DOHH2 (cell line): Measurements from ENCODE around the gene GNL3.

Source experiments
- H3F3A ChIP-seq: fragments of 200-600 bp; sonication (generic), shearing (Covaris generic); 2 replicates; pipeline ENCODE4 v1.6.0; 2016; ENCODE audit warnings: antibody characterized with exemption, mild to moderate bottlenecking; ENCODE audit not compliant: control insufficient read depth, insufficient read depth
- H3K27ac ChIP-seq: fragments of 200-600 bp; sonication (generic); 2 replicates; pipeline ENCODE4 v1.5.1; 2014; ENCODE audit warnings: low read depth, mild to moderate bottlenecking, low read length, moderate library complexity
- H3K27me3 ChIP-seq: fragments of 200-600 bp; sonication (generic); 2 replicates; pipeline ENCODE4 v1.6.1; 2014; ENCODE audit warnings: mild to moderate bottlenecking, low read length, mixed read lengths; ENCODE audit not compliant: control insufficient read depth
- H3K36me3 ChIP-seq: fragments of 200-600 bp; sonication (generic); 2 replicates; pipeline ENCODE4 v1.6.1; 2014; ENCODE audit warnings: mild to moderate bottlenecking, low read length, moderate library complexity, mixed read lengths; ENCODE audit not compliant: control insufficient read depth
- H3K4me1 ChIP-seq: fragments of 200-600 bp; sonication (generic); 2 replicates; pipeline ENCODE4 v1.6.1; 2014; ENCODE audit warnings: mild to moderate bottlenecking, low read length, mixed read lengths; ENCODE audit not compliant: control insufficient read depth
- H3K4me2 ChIP-seq: fragments of 200-600 bp; sonication (generic); 2 replicates; pipeline ENCODE4 v1.6.0; 2014; ENCODE audit warnings: mild to moderate bottlenecking, low read length, moderate library complexity
- H3K4me3 ChIP-seq: fragments of 200-600 bp; sonication (generic); 2 replicates; pipeline ENCODE4 v1.5.1; 2014; ENCODE audit warnings: mild to moderate bottlenecking, low read length, mixed read lengths
- H3K79me2 ChIP-seq: fragments of 200-600 bp; sonication (generic); 2 replicates; pipeline ENCODE4 v1.6.1; 2014; ENCODE audit warnings: mild to moderate bottlenecking, low read length, mixed read lengths; ENCODE audit not compliant: control insufficient read depth
- H3K9me2 ChIP-seq: fragments of 200-600 bp; sonication (generic); replicated peaks from 2 replicates; pipeline ENCODE4 v1.6.1; 2014; ENCODE audit warnings: mild to moderate bottlenecking, low read length, mixed read lengths; ENCODE audit not compliant: control insufficient read depth
- H3K9me3 ChIP-seq: fragments of 200-600 bp; sonication (generic); 2 replicates; pipeline ENCODE4 v1.6.1; 2014; ENCODE audit warnings: antibody characterized with exemption, low read length, mixed read lengths; ENCODE audit not compliant: control insufficient read depth, insufficient read depth
- H4K20me1 ChIP-seq: fragments of 200-600 bp; sonication (generic); 2 replicates; pipeline ENCODE4 v1.6.0; 2014; ENCODE audit warnings: low read depth, mild to moderate bottlenecking, antibody characterized with exemption, low read length, moderate library complexity; ENCODE audit not compliant: control insufficient read depth, insufficient read depth
- EZH2phosphoT487 ChIP-seq: fragments of 200-600 bp; sonication (generic); IDR thresholded peaks from 2 replicates; pipeline ENCODE4 v1.6.1; 2017; ENCODE audit warnings: borderline replicate concordance, mild to moderate bottlenecking, antibody characterized with exemption, low read length, moderate library complexity, mixed read lengths
- TF ChIP-seq, protein P1 (sequence below): fragments of 200-600 bp; sonication (generic); IDR thresholded peaks from one replicate; pipeline ENCODE4 v1.5.1; 2014; ENCODE audit warnings: antibody characterized with exemption, mild to moderate bottlenecking, low read depth, low read length; ENCODE audit not compliant: poor library complexity, severe bottlenecking

The GNL3 gene

DNA sequence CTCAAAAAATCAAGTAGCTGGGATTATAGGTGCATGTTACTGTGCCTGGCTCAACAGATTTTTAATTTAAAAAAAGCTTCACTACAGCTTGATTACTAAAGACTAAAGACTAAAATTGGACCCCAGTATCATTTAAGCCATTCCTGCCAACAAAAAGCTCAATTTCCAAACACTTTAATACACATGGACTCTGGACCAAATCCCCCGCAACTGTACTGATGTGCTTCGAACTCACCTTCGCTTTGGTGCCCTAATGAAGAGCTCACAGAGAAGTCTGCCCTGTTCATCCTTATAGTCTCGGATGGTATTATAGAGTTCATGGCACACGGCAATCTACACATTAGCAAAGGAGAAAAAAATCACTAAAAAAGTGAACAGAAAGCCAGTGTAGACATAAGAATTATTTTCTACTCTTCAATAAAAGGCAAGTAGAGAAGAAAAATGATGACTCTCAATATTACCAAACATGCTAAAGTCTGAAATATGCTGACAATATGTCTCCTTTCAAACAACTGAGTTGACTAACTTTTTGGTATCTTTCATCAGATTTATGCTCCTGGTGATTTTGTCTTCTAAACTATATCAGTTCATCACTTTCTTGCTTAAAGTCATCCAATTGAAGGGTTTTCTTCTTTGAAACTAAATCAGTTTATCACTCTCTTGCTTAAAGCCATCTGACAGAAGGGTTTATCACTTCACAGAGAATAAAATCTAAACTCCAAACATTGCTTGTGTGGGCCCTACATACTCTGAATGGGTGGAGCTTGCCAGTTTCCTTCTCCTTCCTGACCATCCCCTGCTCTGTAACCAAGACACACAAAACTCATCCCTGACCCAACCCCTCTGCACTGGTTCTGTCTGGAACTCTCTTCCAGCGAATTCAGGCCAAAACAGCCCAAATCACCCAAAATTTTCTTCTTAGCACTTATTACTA, 7.3 kb upstream of the GNL3 start:
- Histone ChIP-seq H3K4me2 (no peak overlapping the region), H3K9me3 (no peaks in the 10 kb centered on the region), H3K79me2 (peaks cover 50% of the 10 kb centered on the region), H3K36me3 (peaks cover 80% of the 10 kb centered on the region), H4K20me1 (no peaks in the 10 kb centered on the region), H3K4me3 (no peak overlapping the region), H3K27ac (no peak overlapping the region), H3K27me3 (no peaks in the 10 kb centered on the region), H3K4me1 (0 out of 2 replicates have a peak, but pooled peaks cover 5% of the 10 kb centered on the region), H3F3A (no peaks in the 10 kb centered on the region), H3K9me2 (no peaks in the 10 kb centered on the region)
- no peak for TF ChIP-seq EZH2phosphoT487
- TF ChIP-seq, protein P1, sequence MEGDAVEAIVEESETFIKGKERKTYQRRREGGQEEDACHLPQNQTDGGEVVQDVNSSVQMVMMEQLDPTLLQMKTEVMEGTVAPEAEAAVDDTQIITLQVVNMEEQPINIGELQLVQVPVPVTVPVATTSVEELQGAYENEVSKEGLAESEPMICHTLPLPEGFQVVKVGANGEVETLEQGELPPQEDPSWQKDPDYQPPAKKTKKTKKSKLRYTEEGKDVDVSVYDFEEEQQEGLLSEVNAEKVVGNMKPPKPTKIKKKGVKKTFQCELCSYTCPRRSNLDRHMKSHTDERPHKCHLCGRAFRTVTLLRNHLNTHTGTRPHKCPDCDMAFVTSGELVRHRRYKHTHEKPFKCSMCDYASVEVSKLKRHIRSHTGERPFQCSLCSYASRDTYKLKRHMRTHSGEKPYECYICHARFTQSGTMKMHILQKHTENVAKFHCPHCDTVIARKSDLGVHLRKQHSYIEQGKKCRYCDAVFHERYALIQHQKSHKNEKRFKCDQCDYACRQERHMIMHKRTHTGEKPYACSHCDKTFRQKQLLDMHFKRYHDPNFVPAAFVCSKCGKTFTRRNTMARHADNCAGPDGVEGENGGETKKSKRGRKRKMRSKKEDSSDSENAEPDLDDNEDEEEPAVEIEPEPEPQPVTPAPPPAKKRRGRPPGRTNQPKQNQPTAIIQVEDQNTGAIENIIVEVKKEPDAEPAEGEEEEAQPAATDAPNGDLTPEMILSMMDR, result no peak

DNA sequence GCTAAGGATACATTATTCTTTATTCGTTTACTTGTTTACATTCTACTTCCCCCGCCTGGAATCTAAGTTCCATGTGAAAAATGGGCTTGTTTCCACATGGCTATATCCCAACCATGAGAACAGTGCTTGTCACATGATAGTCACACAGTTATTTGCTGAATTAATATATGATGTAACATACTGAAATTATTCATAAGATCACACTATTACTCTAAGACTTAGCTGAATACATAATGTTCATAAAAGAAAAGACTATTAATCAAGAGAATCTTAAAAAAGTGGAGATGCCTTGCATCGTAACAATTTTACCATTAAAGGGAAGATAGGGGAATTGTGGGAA, 6.7 kb upstream of the GNL3 start:
- Histone ChIP-seq H3K4me1 (peaks cover 11% of the 10 kb centered on the region), H3K4me2 (no peak overlapping the region), H4K20me1 (no peaks in the 10 kb centered on the region), H3F3A (no peaks in the 10 kb centered on the region), H3K27ac (no peak overlapping the region), H3K79me2 (peaks cover 57% of the 10 kb centered on the region), H3K4me3 (no peak overlapping the region), H3K27me3 (no peaks in the 10 kb centered on the region), H3K9me3 (no peaks in the 10 kb centered on the region), H3K36me3 (peaks cover 83% of the 10 kb centered on the region), H3K9me2 (no peaks in the 10 kb centered on the region)
- no peak for TF ChIP-seq EZH2phosphoT487
- TF ChIP-seq, protein P1, result no peak

DNA sequence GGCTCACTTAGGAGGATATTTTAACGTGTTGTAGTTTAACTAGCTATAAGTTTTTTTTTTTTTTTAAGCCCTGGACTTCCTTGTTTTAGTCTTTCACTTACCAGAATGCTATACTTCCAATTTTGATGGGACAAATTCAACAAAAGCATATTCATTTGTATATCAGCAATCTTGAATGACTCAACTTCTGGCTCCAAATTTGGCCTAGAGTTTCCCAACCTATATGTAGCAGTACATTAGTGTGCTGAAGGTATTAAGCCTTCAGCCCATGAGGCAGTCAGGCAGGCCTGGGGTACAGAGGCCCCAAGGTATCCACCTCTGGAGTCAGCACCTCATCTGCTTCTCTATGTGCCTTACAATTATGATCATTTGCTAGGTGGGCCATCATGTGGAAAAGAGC, 6.0 kb upstream of the GNL3 start:
- H3K4me3 ChIP-seq, result no peak overlapping the region
- H3F3A ChIP-seq, result no peaks in the 10 kb centered on the region
- no peak for TF ChIP-seq EZH2phosphoT487
- TF ChIP-seq, protein P1, result no peak
- no peaks in the 10 kb centered on the region for H3K27me3 ChIP-seq
- H3K9me3 ChIP-seq, result no peaks in the 10 kb centered on the region
- peaks cover 62% of the 10 kb centered on the region for H3K79me2 ChIP-seq
- peaks cover 18% of the 10 kb centered on the region for H3K4me1 ChIP-seq
- no peak overlapping the region for H3K4me2 ChIP-seq
- peaks cover 87% of the 10 kb centered on the region for H3K36me3 ChIP-seq
- H4K20me1 ChIP-seq, result no peaks in the 10 kb centered on the region
- H3K27ac ChIP-seq, result no peak overlapping the region
- H3K9me2 ChIP-seq, result no peaks in the 10 kb centered on the region
